ENCODE data around the gene CERS2.

CERS2 gene

GRCh38 chr1:150997949-150998348 lies 23.3 kb upstream of the CERS2 start:
- DNase-seq (ENCODE audit: low read depth), result no peak

- no peak for DNase-seq (ENCODE audit: low read depth)
Measured at GRCh38 chr1:150997126-150997872, 22.7 kb upstream of the CERS2 start.

GRCh38 chr1:150995896-150996295 lies 21.3 kb upstream of the CERS2 start:
- peak; percentile 56 for DNase-seq (ENCODE audit: low read depth)

GRCh38 chr1:150995460-150995859 lies 20.8 kb upstream of the CERS2 start:
- DNase-seq (ENCODE audit: low read depth), result no peak

- no peak for DNase-seq (ENCODE audit: low read depth)
Measured at GRCh38 chr1:150994248-150994647, 19.6 kb upstream of the CERS2 start.

- DNase-seq (ENCODE audit: low read depth), result no peak
Measured at GRCh38 chr1:150992626-150993025, 18.0 kb upstream of the CERS2 start.

- no peak for DNase-seq (ENCODE audit: low read depth)
Measured at GRCh38 chr1:150987924-150988323, 13.3 kb upstream of the CERS2 start.

- no peak for DNase-seq (ENCODE audit: low read depth)
Measured at GRCh38 chr1:150985179-150985825, 10.7 kb upstream of the CERS2 start.

GRCh38 chr1:150981805-150982712 lies 7.4 kb upstream of the CERS2 start, which contains the start of gene ANXA9:
TSS of gene ANXA9 (plus strand) at chr1:150982292. CDS start at chr1:150983106, 814 bp downstream.
- no peak for DNase-seq (ENCODE audit: low read depth)

- no peak for DNase-seq (ENCODE audit: low read depth)
Measured at GRCh38 chr1:150981177-150981804, 6.7 kb upstream of the CERS2 start.

- peak; percentile 83 for DNase-seq (ENCODE audit: low read depth)
Measured at GRCh38 chr1:150979092-150980056, 4.7 kb upstream of the CERS2 start.

GRCh38 chr1:150976879-150977694 lies 2.5 kb upstream of the CERS2 start:
- DNase-seq (ENCODE audit: low read depth), result no peak

GRCh38 chr1:150976401-150976821 lies 1.8 kb upstream of the CERS2 start:
- no peak for DNase-seq (ENCODE audit: low read depth)

- no peak for DNase-seq (ENCODE audit: low read depth)
Measured at GRCh38 chr1:150973836-150974579, 627 bp downstream of the CERS2 start.

GRCh38 chr1:150973258-150973835 lies 1.3 kb downstream of the CERS2 start:
- peak; percentile 30 for DNase-seq (ENCODE audit: low read depth)

- DNase-seq (ENCODE audit: low read depth), result no peak
Measured at GRCh38 chr1:150972417-150972940, 2.2 kb downstream of the CERS2 start.

- DNase-seq (ENCODE audit: low read depth), result no peak
Measured at GRCh38 chr1:150971583-150972416, 2.8 kb downstream of the CERS2 start.

All from iris pigment epithelial cell (primary cell).